Activated CD4-positive, alpha-beta T cell treated with anti-CD3 and anti-CD28 coated beads, Interleukin-2, Interleukin-6, amounts not matched to agents 100 ng/mL and 50 ng/mL, durations not matched to agents 16 hours and 8 hours (primary cell): Measurements from ENCODE around the gene OR2AG2.
"Not testable (repeated sequence)": the region's sequence is repeated elsewhere in the genome, so short reads cannot be mapped to it uniquely, and the experiment has no call there.

Source experiments
- DNase-seq: peaks from one replicate; pipeline ENCODE4 v3.0.0-alpha.2; 2020

The OR2AG2 gene

DNA sequence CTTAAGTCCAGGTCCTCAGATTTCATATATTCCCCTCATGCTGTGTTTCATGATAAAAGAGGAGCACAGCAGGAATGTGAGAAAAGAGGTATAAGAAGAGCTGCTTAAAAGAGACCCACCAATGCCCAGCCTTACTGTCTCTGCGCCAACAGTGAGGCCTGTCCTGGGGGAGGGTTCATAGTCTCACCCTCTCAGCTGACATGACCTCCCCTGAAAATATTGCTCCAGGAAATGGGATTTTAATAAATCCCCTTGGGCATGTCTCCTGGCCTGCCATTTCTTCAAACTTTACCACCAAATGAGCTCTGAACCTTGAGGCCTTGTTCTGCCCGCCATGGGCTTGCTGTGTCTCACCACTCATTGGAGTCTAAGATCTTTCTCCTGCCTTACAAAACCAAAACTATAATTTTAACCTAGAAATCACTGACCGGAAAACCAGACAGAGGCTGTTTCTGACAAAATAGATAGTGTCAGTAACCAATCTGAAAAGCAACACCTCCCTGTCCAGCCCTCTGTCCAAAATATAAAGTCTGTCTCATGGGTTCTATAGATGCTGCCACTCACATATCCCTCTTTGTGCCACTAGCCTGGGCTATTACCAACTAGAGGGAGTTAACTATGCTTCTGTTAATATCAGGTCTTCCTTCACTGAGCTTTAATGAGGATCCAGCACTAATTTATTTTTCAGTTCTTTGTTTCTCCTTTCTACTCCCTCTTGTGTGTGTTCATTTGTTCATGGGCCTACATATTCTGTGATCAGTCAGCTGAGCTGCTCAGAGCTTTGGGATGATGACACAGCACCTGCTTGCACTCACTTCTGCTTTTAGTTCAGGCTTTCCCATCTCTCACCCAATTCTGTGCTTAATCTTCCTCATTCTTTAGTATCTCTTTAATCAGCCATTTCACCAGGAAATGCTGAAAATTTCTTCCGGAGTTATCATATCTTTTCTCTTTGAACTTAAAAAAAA, at the start of gene OR2AG2:
Gene OR2AG2 (minus strand): TSS at position 51 of the 968 bp plus-strand sequence. CDS start 3,019 bp downstream, outside the sequence.
- DNase-seq = no peak

- DNase-seq = no peak
Measured at GRCh38 chr11:6818967-6819366, 47.2 kb upstream of the OR2AG2 start.

DNA sequence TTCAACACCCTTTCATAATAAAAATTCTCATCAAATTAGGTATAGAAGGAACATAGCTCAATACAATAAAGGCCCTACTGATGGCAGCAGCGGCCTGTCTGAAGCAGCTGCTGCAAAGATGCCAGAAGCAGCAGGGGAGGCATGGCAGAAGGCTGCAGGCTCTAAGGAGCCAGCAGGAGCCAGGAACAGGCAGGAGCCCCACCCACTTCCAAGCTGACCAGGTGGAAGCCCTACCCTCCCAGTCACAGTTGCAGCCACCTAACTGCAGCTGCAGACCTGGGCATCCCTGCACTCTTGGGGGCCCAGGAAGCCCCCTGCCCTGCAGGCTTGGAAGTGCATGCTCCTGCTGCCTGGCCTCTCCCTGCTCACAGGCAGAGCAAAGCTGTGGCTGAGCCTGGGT, 45.9 kb upstream of the OR2AG2 start:
- DNase-seq = no peak

DNA sequence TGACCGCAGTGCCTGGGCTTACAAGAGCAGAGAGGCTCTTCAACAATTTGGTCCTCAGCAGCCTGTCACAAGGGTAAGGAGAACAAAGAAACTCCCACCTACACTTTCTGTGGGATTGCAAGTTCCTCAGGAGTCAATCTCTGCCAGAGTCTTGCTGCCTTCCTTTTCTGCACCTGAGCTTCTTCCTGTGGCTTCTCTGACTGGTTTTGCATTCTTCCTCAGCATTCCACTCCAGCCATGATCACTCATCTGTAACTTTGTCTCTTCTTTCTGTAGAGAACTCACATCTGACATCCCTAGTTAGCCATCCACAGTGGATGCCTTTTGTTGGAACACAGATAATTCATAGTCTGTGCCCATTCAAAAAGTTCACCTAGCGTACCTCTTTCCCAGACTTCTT, 41.9 kb upstream of the OR2AG2 start:
- DNase-seq = no peak

DNA sequence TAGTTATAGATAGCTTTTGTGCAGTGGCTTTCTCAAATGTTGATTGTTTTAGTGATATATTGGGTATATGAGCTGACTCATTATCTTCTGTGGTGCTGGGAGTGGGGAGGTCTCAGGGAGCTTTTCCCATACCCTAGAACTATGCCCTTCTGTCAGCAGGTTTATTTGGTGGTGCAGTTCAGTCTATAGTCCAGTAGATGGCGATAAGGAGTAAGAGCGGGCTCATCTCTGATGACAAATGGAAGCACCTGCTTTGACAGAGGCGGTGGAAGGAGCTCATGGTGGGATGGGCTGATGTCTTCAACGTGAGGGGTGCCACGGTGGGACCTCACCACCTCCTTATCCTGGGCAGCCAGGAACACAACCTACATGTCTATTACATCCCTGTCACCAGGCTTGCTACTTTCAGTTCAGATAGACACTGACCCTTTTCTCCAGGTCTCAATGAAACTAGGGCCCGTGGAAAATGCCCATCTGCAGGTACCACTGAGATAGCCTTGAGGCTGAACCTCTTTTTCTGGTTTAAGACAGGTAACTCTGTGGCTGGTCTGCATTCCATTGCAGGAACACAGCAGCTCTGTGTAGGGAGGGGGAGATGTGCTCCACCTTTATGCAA, 40.7 kb upstream of the OR2AG2 start:
- DNase-seq = peak; percentile 66

GRCh38 chr11:6801075-6801474, 29.3 kb upstream of the OR2AG2 start:
- not testable (repeated sequence) for DNase-seq

DNA sequence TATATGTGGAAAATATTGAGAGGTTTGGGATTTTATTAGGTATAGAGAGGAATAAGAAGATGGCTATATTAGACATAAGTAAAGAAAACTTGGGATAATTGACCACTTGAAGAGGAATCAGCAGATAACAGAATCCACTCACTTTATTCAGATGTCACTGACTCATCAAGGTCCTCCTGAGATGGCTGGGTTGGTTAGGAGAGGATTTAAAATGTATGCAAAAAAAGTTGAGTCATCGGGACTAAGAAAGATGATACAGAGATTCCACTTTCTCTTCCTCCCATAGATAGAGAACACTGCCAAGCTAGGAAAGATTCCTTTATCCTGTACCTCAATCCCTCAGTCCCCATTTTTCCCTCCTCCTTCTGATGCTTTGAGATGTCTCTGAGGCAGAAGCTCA, 27.6 kb upstream of the OR2AG2 start, which contains the start of gene OR6A2:
Gene OR6A2 (minus strand): TSS at position 288 of the 400 bp plus-strand sequence. CDS start 3,981 bp downstream, outside the sequence.
- no peak for DNase-seq

DNA sequence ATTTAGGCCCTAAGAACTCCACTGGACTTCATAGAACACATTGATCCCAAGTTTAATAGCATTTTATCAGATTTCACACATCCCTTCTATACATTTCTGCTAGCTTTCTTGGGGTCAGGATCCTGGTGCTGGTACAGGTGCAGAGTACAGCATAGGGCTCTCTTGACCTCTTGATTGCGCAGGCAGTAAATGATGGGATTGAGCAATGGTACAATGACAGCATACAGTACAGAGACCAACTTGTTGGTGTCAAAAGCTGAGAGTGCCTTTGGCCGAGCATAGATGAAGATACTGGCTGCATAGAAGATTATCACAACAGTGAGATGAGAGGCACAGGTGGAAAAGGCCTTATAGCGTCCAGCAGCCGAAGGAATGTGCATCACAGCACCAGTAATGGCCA, 22.9 kb upstream of the OR2AG2 start:
- no peak for DNase-seq

GRCh38 chr11:6790546-6790945, 18.8 kb upstream of the OR2AG2 start:
- DNase-seq = no peak

DNA sequence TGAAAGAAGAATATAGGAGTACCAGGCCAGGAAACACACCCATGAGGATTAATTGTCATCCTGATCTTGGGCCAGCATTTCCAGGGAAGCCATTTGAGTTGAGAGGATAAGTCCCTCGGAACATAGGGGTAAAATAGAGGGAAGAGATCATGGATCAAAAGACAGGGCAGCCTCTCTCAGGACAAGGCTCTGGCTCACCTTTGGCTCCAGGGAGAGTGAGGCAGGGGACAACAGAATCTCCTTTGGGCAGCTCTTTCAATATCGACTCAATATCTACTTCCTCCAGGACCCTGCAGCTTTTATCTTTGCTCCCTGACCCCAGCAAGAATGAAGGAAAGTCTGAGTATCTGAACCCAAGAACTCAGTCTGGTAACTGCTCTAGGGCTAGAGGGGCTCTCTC, 10.9 kb upstream of the OR2AG2 start, which contains the start of gene OR2AG1:
Gene OR2AG1 (plus strand): TSS at position 301 of the 400 bp plus-strand sequence. CDS start 2,018 bp downstream, outside the sequence.
- DNase-seq = no peak

DNA sequence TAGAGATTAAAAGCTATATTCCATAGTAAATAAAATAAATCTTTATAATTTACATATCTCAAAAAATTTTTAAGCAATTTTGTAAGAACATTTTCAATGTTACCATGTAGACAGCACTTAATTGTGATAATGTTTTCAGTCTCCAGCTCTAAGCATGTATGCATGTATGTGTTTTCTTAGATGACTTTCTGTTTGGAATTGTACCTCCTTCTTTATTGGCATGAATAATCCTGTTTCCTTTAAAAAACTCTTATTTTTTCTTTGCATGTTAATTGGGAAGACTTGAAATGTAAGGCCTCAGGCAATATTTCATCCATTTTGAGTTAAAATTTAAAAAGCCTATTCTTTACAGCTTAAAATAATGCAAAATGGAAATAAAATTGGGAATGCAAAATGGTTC, 9.1 kb upstream of the OR2AG2 start:
- DNase-seq = no peak

DNA sequence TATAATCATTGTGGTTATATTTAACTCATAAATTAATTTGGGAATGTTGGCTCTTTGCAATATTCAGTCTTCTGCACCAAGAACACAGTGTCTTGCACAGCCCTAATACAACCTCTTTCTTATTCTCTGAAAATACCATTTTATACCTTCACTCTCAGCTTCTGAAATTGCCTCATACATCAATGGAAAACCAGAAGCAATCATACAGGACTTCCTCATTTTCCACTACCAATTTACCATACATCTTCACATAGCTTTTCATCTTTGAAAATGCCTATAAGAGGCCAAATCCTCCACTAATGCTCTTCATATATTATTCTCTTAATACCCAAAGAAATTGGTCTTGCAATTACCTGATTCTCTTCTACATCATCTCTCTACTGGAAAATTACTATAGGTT, 6.7 kb upstream of the OR2AG2 start:
- no peak for DNase-seq

GRCh38 chr11:6757373-6757967, 14.3 kb downstream of the OR2AG2 start:
- DNase-seq = peak; percentile 68

- DNase-seq = no peak
Measured at GRCh38 chr11:6755953-6756347, 15.8 kb downstream of the OR2AG2 start.

- DNase-seq = peak; percentile 45
Measured at GRCh38 chr11:6755303-6755952, 16.3 kb downstream of the OR2AG2 start.

DNA sequence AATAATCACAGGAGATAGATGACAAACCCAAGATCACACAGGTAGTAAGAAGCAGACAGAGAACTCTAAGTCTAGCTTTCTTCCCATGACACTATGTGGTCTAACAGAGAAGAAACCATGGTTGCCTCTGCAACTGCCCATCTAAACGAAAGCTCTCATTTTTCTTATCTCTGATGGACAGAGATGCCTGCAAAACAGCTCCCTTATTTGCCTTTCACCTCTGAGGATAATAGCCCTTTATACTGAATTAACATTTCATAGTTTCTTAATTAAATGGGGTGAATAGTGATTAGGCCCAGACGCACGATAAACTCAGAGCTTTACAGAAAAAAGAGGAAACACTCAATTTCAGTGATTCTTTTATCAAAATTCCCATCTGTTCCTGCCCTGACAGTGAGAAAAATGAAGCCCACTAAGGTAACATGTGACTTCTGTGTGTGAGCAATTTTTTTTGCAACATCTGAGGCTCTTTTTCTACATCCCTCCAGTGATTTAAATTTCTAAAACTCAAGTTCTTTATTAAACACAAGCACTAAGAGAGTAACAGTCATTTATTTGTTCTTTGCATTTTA, 24.6 kb downstream of the OR2AG2 start:
- no peak for DNase-seq

GRCh38 chr11:6746626-6747025, 25.1 kb downstream of the OR2AG2 start:
- DNase-seq = no peak

- peak; percentile 75 for DNase-seq
Measured at GRCh38 chr11:6746086-6746618, 25.6 kb downstream of the OR2AG2 start.

DNA sequence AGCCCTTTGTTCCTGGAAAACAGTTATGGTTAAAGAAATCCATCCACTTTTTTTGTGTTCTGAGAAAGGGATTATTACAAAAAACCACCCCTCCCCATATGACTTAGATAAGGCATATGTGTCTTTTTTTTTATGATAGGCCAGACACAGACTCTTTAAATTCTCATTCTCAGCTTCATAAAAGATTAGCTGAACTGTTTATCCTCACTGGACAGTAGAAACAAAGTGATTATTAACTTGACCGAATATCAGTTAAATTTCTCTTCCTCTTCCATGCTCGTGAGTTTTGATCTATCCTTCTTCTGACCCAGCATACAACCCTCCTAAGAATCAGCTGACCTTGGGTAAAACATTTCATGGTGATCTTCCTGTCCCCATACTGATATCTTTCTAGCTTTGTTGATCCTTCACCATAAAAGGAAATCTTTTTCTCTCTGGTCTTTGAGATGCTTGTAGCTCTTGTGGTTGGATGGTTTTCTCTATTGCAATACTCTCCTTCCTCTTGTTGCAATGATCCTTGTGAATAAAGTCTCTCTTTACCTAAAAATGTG, 26.2 kb downstream of the OR2AG2 start:
- DNase-seq = peak; percentile 60

GRCh38 chr11:6745018-6745417, 26.8 kb downstream of the OR2AG2 start:
- DNase-seq = no peak

GRCh38 chr11:6742260-6742659, 29.5 kb downstream of the OR2AG2 start:
- peak; percentile 38 for DNase-seq

DNA sequence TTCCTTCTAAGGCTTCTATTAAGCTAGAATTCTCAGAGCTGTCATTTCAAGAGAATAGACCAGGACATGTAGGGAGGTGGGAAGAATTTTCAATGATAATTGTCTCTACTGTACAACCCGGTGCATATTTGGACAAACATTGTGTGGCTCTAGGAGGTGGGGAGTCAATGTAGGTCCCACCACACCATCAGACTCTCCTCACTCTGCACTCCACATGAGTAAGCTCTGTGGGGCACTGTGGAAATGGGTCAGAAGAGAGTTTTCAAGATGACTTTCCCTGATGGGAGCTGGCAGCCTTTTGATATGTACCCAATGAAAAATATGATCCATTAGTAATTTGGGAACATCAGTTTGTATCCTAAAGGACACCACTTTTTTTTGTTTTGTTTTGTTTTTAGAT, 33.2 kb downstream of the OR2AG2 start:
- no peak for DNase-seq
